ENCODE results near the gene PPP2R2C.
A peak's percentile ranks its signal among the peaks of the same experiment; 100 is the strongest.

PPP2R2C gene

GRCh38 chr4:6452897-6453687 is 19.3 kb downstream of the PPP2R2C start:
- ChIA-PET CTCF (interaction anchor here (0.6 kb wide), 1 partner anchor 122 kb away, joined by 4 read pairs; no protein-coding TSS in a partner anchor), POLR2A (no interaction called here)
- H3K4me1 ChIP-seq (ENCODE audit: control insufficient read depth, insufficient read depth, low read length), result no peaks in the 10 kb centered on the region
- H3K36me3 ChIP-seq (ENCODE audit: control insufficient read depth in 2 of 2, insufficient read depth in 1 of 2, low read length in 2 of 2), result peaks cover 0 to 5% of the 10 kb centered on the region in 2 experiments; a peak in 1 of 3 replicates
- H3K9me3 ChIP-seq (ENCODE audit: control insufficient read depth, insufficient read depth, low read depth, low read length), result no peaks in the 10 kb centered on the region
- TF ChIP-seq ZNF513 (tag by site-specific recombination; IDR thresholded peaks at IDR 0.05) (no peak), ZNF843 (tag by site-specific recombination; IDR thresholded peaks at IDR 0.05) (no peak), ZNF48 (tag by site-specific recombination; IDR thresholded peaks at IDR 0.05) (no peak), KLF7 (tag by site-specific recombination; IDR thresholded peaks at IDR 0.05; ENCODE audit: borderline replicate concordance) (no peak), ZNF830 (tag by site-specific recombination; IDR thresholded peaks at IDR 0.05; ENCODE audit: low read depth) (no peak), MYNN (tag by site-specific recombination; IDR thresholded peaks at IDR 0.05; ENCODE audit: borderline replicate concordance) (no peak), PRDM4 (tag by site-specific recombination; IDR thresholded peaks at IDR 0.05) (no peak)
- H3K4me3 ChIP-seq (ENCODE audit: low read depth, low read length), result no peak overlapping the region
- H3K27ac ChIP-seq (ENCODE audit: extremely low read depth, low read depth, low read length), result no peak overlapping the region

- no peaks in the 10 kb centered on the region for H3K36me3 ChIP-seq (ENCODE audit: control insufficient read depth in 2 of 2, insufficient read depth in 1 of 2, low read length in 2 of 2)
- no peak overlapping the region for H3K4me3 ChIP-seq (ENCODE audit: low read depth, low read length)
- H3K27ac ChIP-seq (ENCODE audit: extremely low read depth, low read depth, low read length), result no peak overlapping the region
- POLR2A ChIA-PET, result no interaction called here
- CTCF ChIA-PET, result interaction anchor here (0.6 kb wide), 1 partner anchor 122 kb away, joined by 4 read pairs; no protein-coding TSS in a partner anchor
- no peaks in the 10 kb centered on the region for H3K9me3 ChIP-seq (ENCODE audit: control insufficient read depth, insufficient read depth, low read depth, low read length)
- no peaks in the 10 kb centered on the region for H3K4me1 ChIP-seq (ENCODE audit: control insufficient read depth, insufficient read depth, low read length)
- TF ChIP-seq ZFP69B (tag by site-specific recombination; IDR thresholded peaks at IDR 0.05), result no peak
- no peak for TF ChIP-seq ZNF514 (tag by site-specific recombination; IDR thresholded peaks at IDR 0.05)
- TF ChIP-seq PRDM1 (tag by site-specific recombination; IDR thresholded peaks at IDR 0.05), result no peak
- no peak for TF ChIP-seq REST (tag by site-specific recombination; IDR thresholded peaks at IDR 0.05)
- TF ChIP-seq ZIC2 (tag by site-specific recombination; IDR thresholded peaks at IDR 0.05), result peak; percentile 89
Observed at GRCh38 chr4:6452116-6452896, 20.1 kb downstream of the PPP2R2C start.
